ENCODE data around the gene STIM1.

STIM1 gene

DNA sequence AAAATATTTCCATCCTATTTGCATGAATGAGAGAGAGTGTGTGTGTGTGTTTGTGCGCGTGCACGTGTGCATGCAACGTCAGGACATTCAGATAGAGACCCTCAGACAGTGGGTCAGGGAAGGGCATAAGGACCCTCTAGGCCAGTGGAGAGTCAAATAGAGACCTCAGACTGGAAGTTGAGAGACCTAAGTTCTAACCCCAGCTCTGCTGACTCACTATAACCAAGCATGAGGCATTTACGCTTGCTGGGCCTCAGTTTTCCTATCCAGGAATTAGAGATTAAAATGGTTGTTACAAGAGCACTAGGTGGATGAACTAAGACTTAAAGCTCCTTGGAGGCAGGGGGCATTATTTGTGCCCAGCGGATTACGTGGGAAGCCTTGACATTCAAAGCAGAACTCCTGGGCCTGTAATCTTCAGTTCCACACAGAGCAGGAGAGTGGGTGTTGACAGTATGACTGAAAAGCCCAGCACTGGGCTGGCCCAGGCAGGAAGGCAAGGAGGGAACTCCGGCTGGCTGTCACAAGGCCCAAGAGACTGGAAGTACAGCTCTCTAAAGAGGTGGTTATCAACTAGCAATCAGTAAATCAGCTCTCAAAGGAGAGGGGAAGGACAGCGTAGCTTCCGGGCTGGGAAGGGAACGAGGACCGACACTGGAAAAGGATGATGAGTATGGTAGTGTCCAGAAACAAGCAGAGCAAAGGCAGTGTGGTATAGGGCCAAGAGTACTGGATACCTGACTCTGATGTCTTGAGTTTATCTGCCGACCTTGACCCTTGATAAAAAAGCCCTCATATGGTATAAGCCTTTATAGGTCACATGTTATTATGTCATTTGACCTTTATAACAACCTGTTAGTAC is 23.9 kb upstream of the STIM1 start:
- no peak for DNase-seq

GRCh38 chr11:3832816-3833215 is 22.6 kb upstream of the STIM1 start:
- DNase-seq, result no peak

DNA sequence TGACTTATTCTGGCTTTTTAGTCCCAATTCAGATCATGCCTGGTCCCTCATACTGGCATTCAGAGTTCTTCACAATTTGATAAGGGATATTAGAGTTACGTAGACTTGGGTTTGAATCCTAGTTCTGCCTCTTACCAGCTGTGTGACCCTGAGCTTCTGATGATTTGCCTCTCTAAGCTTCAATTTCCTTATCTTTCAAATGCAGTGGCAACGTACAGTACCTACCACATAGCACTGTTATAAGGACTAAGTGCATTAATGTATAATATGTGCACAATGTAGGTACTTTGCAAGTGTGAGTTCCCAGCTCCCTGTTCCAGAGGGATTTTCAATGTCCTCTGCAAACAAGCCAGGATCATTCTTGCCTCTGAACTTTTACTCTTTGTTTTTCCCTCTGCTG is 22.0 kb upstream of the STIM1 start:
- no peak for DNase-seq

- no peak for DNase-seq
These were observed 21.2 kb upstream of the STIM1 start for GRCh38 chr11:3834349-3834663.

DNA sequence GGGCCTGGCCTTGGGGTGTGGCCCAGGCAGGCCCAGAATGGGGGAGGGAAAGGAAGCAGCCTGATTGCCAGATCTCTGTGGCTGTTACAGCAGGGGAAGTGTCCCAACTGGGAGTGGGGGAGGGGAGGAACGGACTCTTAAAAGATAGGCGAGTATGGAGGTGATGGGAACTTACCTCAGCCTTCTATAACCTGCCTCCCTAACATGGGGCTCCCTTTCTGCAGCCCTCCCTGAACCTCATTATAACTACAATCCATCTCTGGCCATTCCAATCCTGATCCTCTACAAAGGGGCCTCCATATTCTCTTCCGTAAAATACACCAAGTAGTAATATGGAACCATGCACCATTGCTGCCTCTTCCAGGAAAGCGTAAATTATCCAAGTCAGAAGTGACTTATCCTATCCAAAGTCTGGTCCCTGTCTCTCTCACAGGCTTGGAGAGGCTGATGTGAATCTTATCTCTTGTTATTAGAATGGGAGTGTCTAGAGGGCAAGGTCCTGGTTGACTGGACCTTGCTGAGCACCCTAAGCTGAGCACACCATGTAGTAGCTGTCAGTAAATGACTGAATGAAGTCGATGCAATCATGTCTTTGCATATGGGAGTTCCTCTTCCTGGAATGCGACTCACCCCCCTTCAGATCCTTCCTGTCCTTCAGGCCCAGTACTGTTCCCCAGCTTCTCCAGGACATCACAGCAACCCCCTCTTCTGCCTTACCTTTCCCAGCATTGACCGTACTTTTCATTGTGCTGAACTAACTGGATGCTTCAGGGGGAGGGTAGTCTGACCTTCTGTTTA is 20.6 kb upstream of the STIM1 start:
- no peak for DNase-seq

DNA sequence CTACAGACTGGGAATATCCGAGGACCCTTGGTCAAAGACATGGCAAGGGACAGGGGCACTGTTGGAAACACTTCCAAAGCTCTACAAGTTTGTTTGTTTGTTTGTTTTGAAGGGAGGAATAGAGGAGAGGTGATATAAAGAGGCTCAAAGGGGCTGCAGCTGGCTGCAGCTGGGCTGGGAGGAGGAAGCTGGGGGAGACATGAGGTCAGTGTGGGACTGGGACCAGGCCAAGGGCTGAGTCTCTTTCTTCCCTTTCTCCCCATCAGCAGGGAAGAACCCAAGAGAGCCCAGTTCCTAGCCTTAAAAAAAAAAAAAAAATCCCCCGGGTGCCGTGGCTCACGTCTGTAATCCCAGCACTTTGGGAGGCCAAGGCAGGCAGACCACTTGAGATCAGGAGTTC is 19.7 kb upstream of the STIM1 start:
- no peak for DNase-seq

DNA sequence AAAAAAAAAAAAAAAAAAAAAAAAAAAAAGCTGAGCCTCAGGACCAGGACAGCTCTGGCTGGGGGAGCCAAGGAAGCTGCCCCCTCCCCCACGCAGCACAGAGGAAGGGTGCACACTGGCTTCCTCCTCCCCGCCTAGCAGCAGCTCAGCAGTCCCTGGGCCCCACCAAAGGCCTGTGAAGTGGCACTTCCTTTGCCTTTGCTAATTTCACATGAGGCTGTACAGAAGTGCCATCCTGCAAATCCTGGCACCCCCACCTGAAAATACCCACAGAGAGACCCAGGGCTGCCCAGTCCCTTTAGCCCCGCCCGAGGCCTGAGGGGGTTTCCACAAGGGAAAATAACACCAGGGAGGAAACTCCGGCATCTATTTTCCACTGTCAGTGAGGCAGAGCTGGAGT is 18.6 kb upstream of the STIM1 start:
- no peak for DNase-seq

DNA sequence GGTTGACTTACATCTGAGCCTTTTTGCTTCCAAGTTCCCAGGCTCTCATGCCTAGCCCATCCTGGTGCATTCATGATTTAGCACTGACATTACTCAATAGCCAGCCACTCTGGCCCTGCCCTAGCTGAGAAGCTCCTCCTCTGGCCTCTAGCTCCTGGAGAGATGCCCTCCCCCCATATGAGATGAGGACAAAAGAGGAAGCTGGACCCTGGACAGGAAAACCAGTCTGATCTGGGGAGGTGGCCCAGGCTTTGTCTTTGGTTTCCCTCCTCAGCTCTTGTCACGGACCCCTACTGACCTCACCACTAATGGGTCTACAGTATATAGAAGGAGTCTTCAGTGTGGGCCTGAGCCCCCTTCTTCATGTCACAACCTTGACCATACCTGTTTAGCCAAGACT is 17.7 kb upstream of the STIM1 start:
- DNase-seq, result no peak

DNA sequence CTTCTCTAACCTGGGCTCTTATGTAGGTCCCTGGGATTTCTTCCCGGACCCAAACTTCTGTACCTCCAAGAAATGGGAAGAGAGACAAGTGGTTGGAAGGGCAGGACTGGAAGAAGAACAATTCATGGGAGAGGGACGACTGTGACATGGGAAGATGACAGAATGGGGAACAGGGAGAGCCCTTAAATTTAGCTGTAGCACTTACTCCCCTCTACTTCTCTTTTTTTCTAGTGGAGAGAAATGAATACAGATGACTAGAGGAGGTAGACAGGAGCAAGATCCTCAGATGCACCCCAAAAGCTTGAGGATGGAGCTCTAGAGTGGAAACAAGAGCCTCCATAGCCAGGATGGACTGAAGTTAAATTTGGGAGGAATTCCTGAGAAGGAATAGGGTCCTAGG is 17.0 kb upstream of the STIM1 start:
- no peak for DNase-seq

DNA sequence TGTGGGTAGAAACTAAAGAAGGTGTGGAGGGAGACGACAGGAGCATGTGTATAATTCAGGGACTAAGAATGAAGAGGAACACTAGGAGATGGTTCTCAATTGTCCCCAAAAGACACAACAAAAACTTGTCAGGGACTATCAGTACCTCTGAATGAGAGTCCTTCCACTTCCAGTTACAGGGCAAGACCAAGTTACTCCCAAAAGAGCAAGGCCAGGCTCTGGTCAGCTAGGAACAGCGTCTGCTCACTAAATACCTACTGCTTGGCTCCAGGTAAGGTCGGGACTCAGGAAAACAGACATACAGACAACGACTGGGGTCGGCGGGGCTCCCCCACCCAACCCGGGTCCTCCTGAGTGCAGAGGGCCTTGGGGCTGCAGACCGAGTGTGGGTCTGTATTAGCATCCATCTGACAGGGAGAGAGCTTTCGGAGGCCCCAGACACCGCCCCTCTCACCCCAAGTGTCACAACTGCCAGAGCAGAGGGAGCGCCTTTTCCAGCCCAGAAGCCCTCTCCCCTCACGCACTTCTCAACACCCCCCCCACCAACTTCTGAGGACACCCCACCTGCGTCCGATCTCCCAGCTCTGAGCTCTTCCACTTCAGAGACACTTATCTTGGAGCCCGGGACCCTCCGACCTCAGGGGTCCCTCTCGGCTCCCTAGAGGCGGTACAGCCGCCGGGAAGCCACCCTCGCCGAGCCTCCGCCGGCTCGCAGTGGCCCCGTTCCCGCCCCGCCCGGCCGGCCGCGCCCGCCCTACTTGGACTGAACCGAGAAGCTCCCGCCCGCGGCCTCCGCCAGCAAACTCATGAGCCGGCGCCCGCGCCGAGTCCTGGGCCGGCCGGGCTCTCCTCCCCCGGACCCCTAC is 15.2 kb upstream of the STIM1 start:
- no peak for DNase-seq

- no peak for DNase-seq
These were observed 14.5 kb upstream of the STIM1 start, which contains the start of gene RHOG for GRCh38 chr11:3840870-3841425. Gene RHOG (minus strand): TSS chr11:3840959. CDS start chr11:3828138, 12,821 bp downstream.

- no peak for DNase-seq
These were observed 13.8 kb upstream of the STIM1 start for GRCh38 chr11:3841426-3842350.

DNA sequence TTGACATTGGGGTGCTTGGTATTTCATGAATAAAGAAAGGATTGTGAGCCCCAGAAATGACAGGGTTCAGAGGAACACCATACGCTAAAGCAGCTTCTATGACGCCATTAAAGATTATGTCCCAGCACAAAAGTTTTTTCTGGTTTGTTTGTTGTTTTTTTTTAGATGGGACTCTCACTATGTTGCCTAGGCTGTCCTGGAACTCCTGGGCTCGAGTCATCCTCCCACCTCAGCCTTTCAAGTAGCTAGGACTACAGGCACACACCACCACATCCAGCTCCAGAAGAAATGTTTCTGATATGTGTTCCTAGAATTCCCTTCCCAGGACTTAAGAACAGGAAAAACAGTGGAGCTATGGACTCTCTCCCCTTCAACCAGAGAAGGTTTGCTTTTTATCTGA is 12.1 kb upstream of the STIM1 start:
- DNase-seq, result no peak

GRCh38 chr11:3845246-3845645 is 10.2 kb upstream of the STIM1 start:
- DNase-seq, result no peak

DNA sequence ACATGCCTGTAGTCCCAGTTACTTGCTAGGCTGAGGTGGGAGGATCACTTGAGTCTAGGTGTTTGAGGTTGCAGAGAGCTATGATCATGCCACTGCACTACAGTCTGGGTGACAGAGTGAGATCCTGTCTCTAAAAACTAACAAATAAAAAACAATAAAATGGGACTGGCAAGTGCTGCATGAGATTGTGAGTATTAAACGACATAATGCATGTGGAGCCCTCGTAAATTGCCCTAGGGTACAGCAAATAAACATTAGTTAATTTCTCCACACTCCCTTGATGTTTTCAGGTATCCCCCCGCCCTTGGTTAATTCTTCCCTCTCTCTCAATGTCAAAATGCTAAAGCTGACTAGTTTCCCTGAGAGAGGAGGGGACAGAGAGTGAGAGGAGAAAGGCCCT is 9.8 kb upstream of the STIM1 start:
- no peak for DNase-seq

GRCh38 chr11:3849297-3849874 is 6.1 kb upstream of the STIM1 start:
- no peak for DNase-seq

DNA sequence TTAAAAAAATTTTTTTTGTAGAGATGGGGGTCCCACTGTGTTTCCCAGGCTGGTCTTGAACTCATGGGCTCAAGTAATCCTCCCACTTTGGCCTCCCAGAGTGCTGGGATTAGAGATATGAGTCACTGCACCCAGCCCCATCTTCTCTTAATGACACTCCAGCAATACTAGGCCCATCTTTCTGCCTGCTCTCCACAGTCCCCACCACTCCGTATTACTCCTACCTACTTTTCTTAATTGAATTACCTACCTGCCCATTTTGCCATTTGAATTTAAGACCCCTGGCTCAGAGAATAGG is 2.0 kb upstream of the STIM1 start:
- no peak for DNase-seq

DNA sequence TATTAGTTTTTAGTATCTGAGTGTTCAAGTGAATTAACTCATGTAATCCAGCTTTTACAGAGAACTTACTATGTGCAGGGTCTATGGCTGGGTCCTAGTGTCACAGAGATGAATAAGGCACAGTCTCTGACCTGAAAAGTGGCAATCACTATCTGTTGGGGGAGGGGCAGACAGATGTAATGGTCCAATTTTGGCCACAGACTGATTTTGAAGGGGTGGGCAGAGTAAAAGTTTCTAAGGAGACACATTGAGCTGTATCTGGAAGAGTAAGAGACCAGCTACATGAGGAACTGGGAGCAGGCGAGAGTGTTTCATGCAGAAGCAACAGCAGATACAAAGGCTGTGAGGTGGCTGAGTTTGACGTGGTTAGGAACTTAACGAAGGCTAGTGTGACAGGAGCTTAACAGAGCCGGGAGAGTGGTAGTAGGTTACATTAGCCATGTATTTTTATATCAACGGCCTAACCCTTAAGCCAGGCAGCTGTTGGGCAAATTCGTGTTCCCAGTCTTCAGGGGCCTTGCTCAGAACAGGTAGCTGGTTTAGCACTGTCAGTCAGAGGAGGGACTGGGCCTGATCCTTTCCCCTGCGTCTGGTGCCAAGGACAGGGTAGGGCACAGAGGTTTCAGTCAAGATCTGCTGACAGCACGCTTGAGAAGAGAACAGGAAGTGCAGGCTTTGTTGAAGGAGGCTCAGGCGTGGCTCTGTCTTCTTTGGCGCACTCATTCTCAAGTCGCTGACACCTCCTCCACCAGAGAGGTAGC is 1.4 kb upstream of the STIM1 start:
- DNase-seq, result no peak

GRCh38 chr11:3854660-3854976 is 846 bp upstream of the STIM1 start:
- no peak for DNase-seq

- no peak for DNase-seq
These were observed 486 bp downstream of the STIM1 start for GRCh38 chr11:3855808-3856491.

All from DMS 273 treated with DMSO at 0.1 percent for 48 hours (cell line).